Measurements from ENCODE around the gene TFR2. TPM values are rescaled to one million over a fixed set of nuclear protein-coding genes. Genes with fewer than 3 reads are reported as not detected.

The TFR2 gene
- total RNA-seq, 1 experiment from 2014 or later, result 11.8 TPM

DNA sequence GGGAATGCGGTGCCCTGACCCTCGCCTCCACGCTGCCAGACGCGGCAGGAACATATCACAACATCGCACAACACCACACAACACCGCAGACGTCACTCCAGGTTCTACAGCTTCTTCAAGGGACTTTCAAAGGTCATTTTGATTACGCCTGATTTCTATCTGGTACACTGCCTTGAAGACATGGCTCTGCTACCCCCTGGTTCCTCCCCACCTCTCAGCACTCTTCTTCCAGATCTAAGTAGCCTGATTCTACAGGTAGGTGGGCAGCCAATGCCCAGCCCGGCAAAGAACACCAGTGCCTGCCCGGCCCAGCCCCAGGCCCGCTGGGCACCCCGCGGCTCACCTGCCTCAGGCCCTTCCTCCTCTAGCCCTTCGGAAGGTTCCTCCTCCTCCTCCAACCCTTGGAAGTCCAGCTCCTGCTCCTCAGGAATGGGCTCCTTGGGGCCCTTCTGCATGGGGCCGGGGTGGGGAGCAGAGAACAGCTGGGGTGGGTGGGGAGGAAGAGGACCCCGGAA, 44.3 kb upstream of the TFR2 start:
- Histone ChIP-seq H3K36me3 (ENCODE audit: control insufficient read depth in 1 of 2, insufficient read depth in 2 of 2, low read length in 2 of 2) (peaks cover 25 to 37% of the 10 kb centered on the region in 2 experiments; a peak in 3 of 4 replicates), H3K27me3 (ENCODE audit: insufficient read depth, low read length) (no peaks in the 10 kb centered on the region), H2AFZ (ENCODE audit: low read depth, low read length, poor library complexity, severe bottlenecking) (no peak overlapping the region), H3K4me3 (replicated peaks in 1 of 2; ENCODE audit: low read depth in 1 of 2, low read length in 2 of 2) (no peak overlapping the region), H3K9ac (ENCODE audit: low read length) (no peak overlapping the region), H3K27ac (ENCODE audit: low read depth, low read length) (no peak overlapping the region), H3K9me2 (ENCODE audit: insufficient read depth) (no peaks in the 10 kb centered on the region), H3K4me2 (ENCODE audit: low read length) (no peak overlapping the region), H3K4me1 (ENCODE audit: control insufficient read depth in 1 of 2, insufficient read depth in 2 of 2, low read length in 2 of 2) (peaks cover under 1% of the 10 kb centered on the region in 2 experiments; a peak in 1 of 4 replicates), H4K20me1 (ENCODE audit: insufficient read depth) (no peaks in the 10 kb centered on the region), H3K79me2 (ENCODE audit: insufficient read depth, low read length) (peaks cover 34% of the 10 kb centered on the region), H3K9me3 (ENCODE audit: control insufficient read depth in 1 of 2, insufficient read depth in 1 of 2, low read depth in 1 of 2, low read length in 2 of 2) (no peaks in the 10 kb centered on the region)
- DNase-seq (ENCODE audit: low read depth, low spot score) (no peak), ATAC-seq (no peak)
- RAD21 ChIA-PET (ENCODE audit: low non-redundant PET in 1 of 2, low total read pairs in 2 of 2, uncharacterized antibody in 2 of 2, unreplicated experiment in 2 of 2), result no interaction called here
- TF ChIP-seq YY1 (IDR thresholded peaks at IDR 0.05; ENCODE audit: extremely low read depth, insufficient replicate concordance, low read depth, low read length) (no peak), POLR2A (IDR thresholded peaks at IDR 0.05; ENCODE audit: borderline replicate concordance, extremely low read depth, insufficient read depth, insufficient read length) (no peak), SIN3A (IDR thresholded peaks at IDR 0.05; ENCODE audit: low read depth) (no peak), CBX3 (IDR thresholded peaks at IDR 0.05; ENCODE audit: low read depth) (no peak), MAX (IDR thresholded peaks at IDR 0.05) (no peak), ZNF274 (IDR thresholded peaks at IDR 0.05; ENCODE audit: low read depth, low read length) (no peak), POLR2AphosphoS5 (IDR thresholded peaks at IDR 0.05; ENCODE audit: low read depth, low read length) (no peak), EZH2phosphoT487 (IDR thresholded peaks at IDR 0.05; ENCODE audit: borderline replicate concordance) (no peak), JUND (IDR thresholded peaks at IDR 0.05) (no peak), CTCF (IDR thresholded peaks at IDR 0.05 in 2 of 3, conservative IDR thresholded peaks at IDR 0.05 in 1 of 3; ENCODE audit: borderline replicate concordance in 1 of 3, insufficient read depth in 1 of 3, low read depth in 2 of 3, low read length in 2 of 3) (no peak)
- CTCF ChIA-PET, result no interaction called here
- POLR2A ChIA-PET, result no interaction called here
- BruUV-seq (replicated peaks), result no TSS peak
- intact Hi-C loops (cut with micrococcal nuclease), result no loop called here

Data from HCT116 (cell line).